Measurements from ENCODE around the gene ATXN1.

DNA sequence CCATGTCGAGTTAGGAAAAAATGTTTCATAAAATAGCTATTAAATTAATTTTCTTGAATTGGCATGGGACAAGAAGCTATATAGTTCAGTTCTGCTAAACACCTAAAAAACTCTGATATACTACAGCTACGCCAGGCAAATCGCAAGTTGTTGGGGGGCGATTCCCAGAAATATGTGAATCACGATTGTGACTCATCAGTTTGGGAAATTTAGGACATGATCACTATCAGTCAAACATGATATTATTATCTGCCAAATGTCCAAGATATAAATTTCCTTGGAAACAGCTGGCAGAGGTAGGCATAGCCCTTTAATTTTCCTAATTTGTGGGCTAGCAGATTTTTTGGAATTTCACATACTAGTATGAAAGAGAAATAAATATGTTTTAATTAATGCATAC, 123.6 kb downstream of the ATXN1 start:
- TF ChIP-seq, protein P1, sequence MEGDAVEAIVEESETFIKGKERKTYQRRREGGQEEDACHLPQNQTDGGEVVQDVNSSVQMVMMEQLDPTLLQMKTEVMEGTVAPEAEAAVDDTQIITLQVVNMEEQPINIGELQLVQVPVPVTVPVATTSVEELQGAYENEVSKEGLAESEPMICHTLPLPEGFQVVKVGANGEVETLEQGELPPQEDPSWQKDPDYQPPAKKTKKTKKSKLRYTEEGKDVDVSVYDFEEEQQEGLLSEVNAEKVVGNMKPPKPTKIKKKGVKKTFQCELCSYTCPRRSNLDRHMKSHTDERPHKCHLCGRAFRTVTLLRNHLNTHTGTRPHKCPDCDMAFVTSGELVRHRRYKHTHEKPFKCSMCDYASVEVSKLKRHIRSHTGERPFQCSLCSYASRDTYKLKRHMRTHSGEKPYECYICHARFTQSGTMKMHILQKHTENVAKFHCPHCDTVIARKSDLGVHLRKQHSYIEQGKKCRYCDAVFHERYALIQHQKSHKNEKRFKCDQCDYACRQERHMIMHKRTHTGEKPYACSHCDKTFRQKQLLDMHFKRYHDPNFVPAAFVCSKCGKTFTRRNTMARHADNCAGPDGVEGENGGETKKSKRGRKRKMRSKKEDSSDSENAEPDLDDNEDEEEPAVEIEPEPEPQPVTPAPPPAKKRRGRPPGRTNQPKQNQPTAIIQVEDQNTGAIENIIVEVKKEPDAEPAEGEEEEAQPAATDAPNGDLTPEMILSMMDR (IDR thresholded peaks at IDR 0.05; ENCODE audit: insufficient read depth, low read length, poor library complexity, severe bottlenecking) = no peak
- no peak for TF ChIP-seq EZH2phosphoT487 (conservative IDR thresholded peaks at IDR 0.05; ENCODE audit: low read length)
